ENCODE data around the gene CCDC167.
"Not testable (repeated sequence)": the region's sequence is repeated elsewhere in the genome, so short reads cannot be mapped to it uniquely, and the experiment has no call there.

Gene CCDC167

GRCh38 chr6:37511910-37512399 is 12.3 kb upstream of the CCDC167 start:
- Histone ChIP-seq H3K79me2 (ENCODE audit: control insufficient read depth, insufficient read depth, low read length, unreplicated experiment) (no peaks in the 10 kb centered on the region), H3K4me1 (ENCODE audit: control insufficient read depth, insufficient read depth, low read length, unreplicated experiment) (peaks cover 15% of the 10 kb centered on the region), H3K27me3 (ENCODE audit: insufficient read depth, low read length) (peaks cover 22% of the 10 kb centered on the region), H3K27ac (ENCODE audit: low read depth, low read length) (no peak overlapping the region), H3K4me3 (ENCODE audit: low read depth, low read length) (no peak overlapping the region), H3K36me3 (ENCODE audit: insufficient read depth, low read length) (no peaks in the 10 kb centered on the region), H2AFZ (ENCODE audit: low read length, unreplicated experiment) (no peak overlapping the region)

GRCh38 chr6:37511201-37511600 is 11.5 kb upstream of the CCDC167 start:
- Histone ChIP-seq H3K4me3 (ENCODE audit: low read depth, low read length) (no peak overlapping the region), H2AFZ (ENCODE audit: low read length, unreplicated experiment) (no peak overlapping the region), H3K79me2 (ENCODE audit: control insufficient read depth, insufficient read depth, low read length, unreplicated experiment) (no peaks in the 10 kb centered on the region), H3K36me3 (ENCODE audit: insufficient read depth, low read length) (no peaks in the 10 kb centered on the region), H3K4me1 (ENCODE audit: control insufficient read depth, insufficient read depth, low read length, unreplicated experiment) (peaks cover 15% of the 10 kb centered on the region), H3K27me3 (ENCODE audit: insufficient read depth, low read length) (peaks cover 22% of the 10 kb centered on the region), H3K27ac (ENCODE audit: low read depth, low read length) (no peak overlapping the region)

- peaks cover 12% of the 10 kb centered on the region for H3K27me3 ChIP-seq (ENCODE audit: insufficient read depth, low read length)
- H2AFZ ChIP-seq (ENCODE audit: low read length, unreplicated experiment): no peak overlapping the region
- H3K36me3 ChIP-seq (ENCODE audit: insufficient read depth, low read length): no peaks in the 10 kb centered on the region
- no peak overlapping the region for H3K27ac ChIP-seq (ENCODE audit: low read depth, low read length)
- H3K4me1 ChIP-seq (ENCODE audit: control insufficient read depth, insufficient read depth, low read length, unreplicated experiment): no peaks in the 10 kb centered on the region
- H3K79me2 ChIP-seq (ENCODE audit: control insufficient read depth, insufficient read depth, low read length, unreplicated experiment): no peaks in the 10 kb centered on the region
- no peak overlapping the region for H3K4me3 ChIP-seq (ENCODE audit: low read depth, low read length)
Observed at GRCh38 chr6:37507690-37508421, 8.2 kb upstream of the CCDC167 start.

GRCh38 chr6:37507077-37507476 is 7.4 kb upstream of the CCDC167 start:
- Histone ChIP-seq H3K79me2 (ENCODE audit: control insufficient read depth, insufficient read depth, low read length, unreplicated experiment) (no peaks in the 10 kb centered on the region), H3K27me3 (ENCODE audit: insufficient read depth, low read length) (peaks cover 5% of the 10 kb centered on the region; the same call in 1 of the 2 replicates), H2AFZ (ENCODE audit: low read length, unreplicated experiment) (no peak overlapping the region), H3K27ac (ENCODE audit: low read depth, low read length) (no peak overlapping the region), H3K36me3 (ENCODE audit: insufficient read depth, low read length) (no peaks in the 10 kb centered on the region), H3K4me3 (ENCODE audit: low read depth, low read length) (no peak overlapping the region), H3K4me1 (ENCODE audit: control insufficient read depth, insufficient read depth, low read length, unreplicated experiment) (no peaks in the 10 kb centered on the region)

- H3K4me1 ChIP-seq (ENCODE audit: control insufficient read depth, insufficient read depth, low read length, unreplicated experiment): no peaks in the 10 kb centered on the region
- H2AFZ ChIP-seq (ENCODE audit: low read length, unreplicated experiment): no peak overlapping the region
- H3K36me3 ChIP-seq (ENCODE audit: insufficient read depth, low read length): no peaks in the 10 kb centered on the region
- H3K4me3 ChIP-seq (ENCODE audit: low read depth, low read length): no peak overlapping the region
- H3K27me3 ChIP-seq (ENCODE audit: insufficient read depth, low read length): no peaks in the 10 kb centered on the region; the same call in 1 of the 2 replicates
- no peaks in the 10 kb centered on the region for H3K79me2 ChIP-seq (ENCODE audit: control insufficient read depth, insufficient read depth, low read length, unreplicated experiment)
- no peak overlapping the region for H3K27ac ChIP-seq (ENCODE audit: low read depth, low read length)
Observed at GRCh38 chr6:37506479-37506878, 6.8 kb upstream of the CCDC167 start.

GRCh38 chr6:37504024-37504423 is 4.3 kb upstream of the CCDC167 start:
- Histone ChIP-seq H3K4me1 (ENCODE audit: control insufficient read depth, insufficient read depth, low read length, unreplicated experiment) (no peaks in the 10 kb centered on the region), H3K4me3 (ENCODE audit: low read depth, low read length) (no peak overlapping the region), H3K36me3 (ENCODE audit: insufficient read depth, low read length) (no peaks in the 10 kb centered on the region), H2AFZ (ENCODE audit: low read length, unreplicated experiment) (no peak overlapping the region), H3K27me3 (ENCODE audit: insufficient read depth, low read length) (no peaks in the 10 kb centered on the region; the same call in 1 of the 2 replicates), H3K79me2 (ENCODE audit: control insufficient read depth, insufficient read depth, low read length, unreplicated experiment) (no peaks in the 10 kb centered on the region), H3K27ac (ENCODE audit: low read depth, low read length) (no peak overlapping the region)

GRCh38 chr6:37503309-37503965 is 3.7 kb upstream of the CCDC167 start:
- Histone ChIP-seq H3K4me3 (ENCODE audit: low read depth, low read length) (no peak overlapping the region), H3K79me2 (ENCODE audit: control insufficient read depth, insufficient read depth, low read length, unreplicated experiment) (no peaks in the 10 kb centered on the region), H3K27ac (ENCODE audit: low read depth, low read length) (no peak overlapping the region), H3K27me3 (ENCODE audit: insufficient read depth, low read length) (no peaks in the 10 kb centered on the region; the same call in 1 of the 2 replicates), H2AFZ (ENCODE audit: low read length, unreplicated experiment) (no peak overlapping the region), H3K36me3 (ENCODE audit: insufficient read depth, low read length) (no peaks in the 10 kb centered on the region), H3K4me1 (ENCODE audit: control insufficient read depth, insufficient read depth, low read length, unreplicated experiment) (no peaks in the 10 kb centered on the region)

- Histone ChIP-seq H3K79me2 (ENCODE audit: control insufficient read depth, insufficient read depth, low read length, unreplicated experiment) (no peaks in the 10 kb centered on the region), H3K36me3 (ENCODE audit: insufficient read depth, low read length) (no peaks in the 10 kb centered on the region), H3K27ac (ENCODE audit: low read depth, low read length) (no peak overlapping the region), H3K27me3 (ENCODE audit: insufficient read depth, low read length) (no peaks in the 10 kb centered on the region; the same call in 1 of the 2 replicates), H2AFZ (ENCODE audit: low read length, unreplicated experiment) (no peak overlapping the region), H3K4me3 (ENCODE audit: low read depth, low read length) (no peak overlapping the region), H3K4me1 (ENCODE audit: control insufficient read depth, insufficient read depth, low read length, unreplicated experiment) (no peaks in the 10 kb centered on the region)
Observed at GRCh38 chr6:37502703-37503291, 3.1 kb upstream of the CCDC167 start.

GRCh38 chr6:37501632-37502491 is 2.2 kb upstream of the CCDC167 start:
- H3K79me2 ChIP-seq (ENCODE audit: control insufficient read depth, insufficient read depth, low read length, unreplicated experiment): no peaks in the 10 kb centered on the region
- H3K36me3 ChIP-seq (ENCODE audit: insufficient read depth, low read length): no peaks in the 10 kb centered on the region
- H3K4me1 ChIP-seq (ENCODE audit: control insufficient read depth, insufficient read depth, low read length, unreplicated experiment): no peaks in the 10 kb centered on the region
- H2AFZ ChIP-seq (ENCODE audit: low read length, unreplicated experiment): no peak overlapping the region
- no peaks in the 10 kb centered on the region for H3K27me3 ChIP-seq (ENCODE audit: insufficient read depth, low read length)
- H3K4me3 ChIP-seq (ENCODE audit: low read depth, low read length): no peak overlapping the region
- H3K27ac ChIP-seq (ENCODE audit: low read depth, low read length): no peak overlapping the region

- H3K36me3 ChIP-seq (ENCODE audit: insufficient read depth, low read length); H3K4me1 ChIP-seq (ENCODE audit: control insufficient read depth, insufficient read depth, low read length, unreplicated experiment); H3K79me2 ChIP-seq (ENCODE audit: control insufficient read depth, insufficient read depth, low read length, unreplicated experiment); H3K4me3 ChIP-seq (ENCODE audit: low read depth, low read length); H2AFZ ChIP-seq (ENCODE audit: low read length, unreplicated experiment); H3K27me3 ChIP-seq (ENCODE audit: insufficient read depth, low read length); H3K27ac ChIP-seq (ENCODE audit: low read depth, low read length): not testable (repeated sequence)
Observed at GRCh38 chr6:37500904-37501303, 1.2 kb upstream of the CCDC167 start.
